GM12878 (cell line): ENCODE measurements around the gene PTPRM.

Source experiments
- ATF7 ChIP-seq: fragments of 450-650 bp; IDR thresholded peaks from 2 replicates; pipeline ENCODE4 v1.6.1; 2016; ENCODE audit warnings: low read depth, mild to moderate bottlenecking
- GABPA ChIP-seq: IDR thresholded peaks from 2 replicates; pipeline ENCODE4 v1.6.1; 2014; ENCODE audit warnings: antibody characterized with exemption, low read depth, mild to moderate bottlenecking, inconsistent platforms
- GATAD2B ChIP-seq: fragments of 450-650 bp; conservative IDR thresholded peaks from 2 replicates; pipeline ENCODE4 v1.6.1; 2017; ENCODE audit warnings: low read depth, mild to moderate bottlenecking, moderate library complexity
- NR2F1 ChIP-seq: fragments of 450-650 bp; conservative IDR thresholded peaks from 2 replicates; pipeline ENCODE4 v1.6.1; 2017; ENCODE audit warnings: mild to moderate bottlenecking
- POLR2A ChIP-seq: IDR thresholded peaks from 2 replicates; pipeline ENCODE4 v1.6.1; 2011; ENCODE audit warnings: low read depth, mild to moderate bottlenecking, low read length
- RAD21 ChIP-seq: IDR thresholded peaks from 2 replicates; pipeline ENCODE4 v1.6.1; 2011; ENCODE audit warnings: mild to moderate bottlenecking, low read depth, low read length, moderate library complexity; ENCODE audit not compliant: insufficient read depth
- RELA ChIP-seq: fragments of 450-650 bp; IDR thresholded peaks from 2 replicates; pipeline ENCODE4 v1.8.0; 2014; ENCODE audit warnings: borderline replicate concordance; ENCODE audit not compliant: partially characterized antibody
- SRF ChIP-seq, 2 experiments: IDR thresholded peaks; 2 replicates each; pipeline ENCODE4 v1.6.1; 2011; ENCODE audit warnings: low read depth in 2 of 2, low read length in 2 of 2, mild to moderate bottlenecking in 1 of 2, moderate library complexity in 1 of 2
- YY1 ChIP-seq: IDR thresholded peaks from 2 replicates; pipeline ENCODE4 v1.6.1; 2011; ENCODE audit warnings: low read depth, mild to moderate bottlenecking, low read length
- ZNF24 ChIP-seq: fragments of 450-650 bp; IDR thresholded peaks from 2 replicates; pipeline ENCODE4 v1.6.1; 2017; ENCODE audit warnings: antibody characterized with exemption, mild to moderate bottlenecking
- TF ChIP-seq, protein P1 (sequence below): fragments of 450-650 bp; IDR thresholded peaks from 2 replicates; pipeline ENCODE4 v1.6.1; 2017; ENCODE audit warnings: mild to moderate bottlenecking
- TF ChIP-seq, protein P2 (sequence below), 3 experiments: IDR thresholded peaks in 2 of 3; conservative IDR thresholded peaks in 1 of 3; 2 replicates each; pipeline ENCODE4 v1.5.1; 2011; ENCODE audit warnings: low read depth in 3 of 3, low read length in 3 of 3, mild to moderate bottlenecking in 3 of 3, control low read depth in 2 of 3, moderate library complexity in 2 of 3, inconsistent platforms in 1 of 3, mixed read lengths in 1 of 3; ENCODE audit not compliant: control insufficient read depth in 2 of 3, insufficient read depth in 1 of 3; ENCODE audit errors: extremely low read depth in 1 of 3
- TF ChIP-seq, protein P3 (sequence below): IDR thresholded peaks from 2 replicates; pipeline ENCODE4 v1.6.1; 2012; ENCODE audit warnings: low read depth, low read length, improper control_type of control experiment

DNA sequence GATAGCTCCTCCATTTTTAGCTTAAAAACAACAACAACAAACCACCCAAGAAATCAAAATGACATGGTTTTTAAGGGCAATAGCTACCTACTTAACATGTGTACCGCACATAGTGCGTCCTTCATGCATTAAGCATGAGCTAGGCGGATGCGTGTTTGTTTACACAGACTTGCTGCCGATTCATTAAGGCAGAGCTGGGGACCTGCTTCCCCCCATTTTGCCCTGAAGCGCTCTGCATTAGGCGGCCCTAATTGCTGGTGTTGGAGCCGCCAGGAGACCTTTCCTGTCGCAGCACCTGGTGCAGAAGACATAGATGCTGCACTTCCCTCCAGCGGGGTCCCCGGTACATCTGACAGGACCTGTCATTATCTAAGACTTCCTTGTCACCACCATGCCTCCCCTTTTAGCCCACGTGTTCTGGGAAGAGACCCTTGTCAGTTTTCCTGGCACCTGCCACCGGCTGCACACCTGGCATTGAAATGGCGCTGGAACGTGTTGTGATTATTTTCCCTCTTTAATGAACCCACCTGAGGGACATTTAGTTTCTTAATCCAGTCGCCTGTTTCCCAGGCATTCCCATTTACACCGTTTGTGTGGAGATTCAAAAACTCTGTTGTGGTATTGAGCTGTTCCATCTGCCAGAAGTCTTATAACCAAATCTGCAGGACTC, 781.1 kb downstream of the PTPRM start:
- TF ChIP-seq ZNF24 (no peak), GATAD2B (no peak), RAD21 (no peak), YY1 (no peak), NR2F1 (no peak), GABPA (no peak), SRF (IDR thresholded peaks at IDR 0.05; ENCODE audit: low read depth in 2 of 2, low read length in 2 of 2) (no peak), ATF7 (no peak), POLR2A (no peak), RELA (no peak)
- TF ChIP-seq, protein P1, sequence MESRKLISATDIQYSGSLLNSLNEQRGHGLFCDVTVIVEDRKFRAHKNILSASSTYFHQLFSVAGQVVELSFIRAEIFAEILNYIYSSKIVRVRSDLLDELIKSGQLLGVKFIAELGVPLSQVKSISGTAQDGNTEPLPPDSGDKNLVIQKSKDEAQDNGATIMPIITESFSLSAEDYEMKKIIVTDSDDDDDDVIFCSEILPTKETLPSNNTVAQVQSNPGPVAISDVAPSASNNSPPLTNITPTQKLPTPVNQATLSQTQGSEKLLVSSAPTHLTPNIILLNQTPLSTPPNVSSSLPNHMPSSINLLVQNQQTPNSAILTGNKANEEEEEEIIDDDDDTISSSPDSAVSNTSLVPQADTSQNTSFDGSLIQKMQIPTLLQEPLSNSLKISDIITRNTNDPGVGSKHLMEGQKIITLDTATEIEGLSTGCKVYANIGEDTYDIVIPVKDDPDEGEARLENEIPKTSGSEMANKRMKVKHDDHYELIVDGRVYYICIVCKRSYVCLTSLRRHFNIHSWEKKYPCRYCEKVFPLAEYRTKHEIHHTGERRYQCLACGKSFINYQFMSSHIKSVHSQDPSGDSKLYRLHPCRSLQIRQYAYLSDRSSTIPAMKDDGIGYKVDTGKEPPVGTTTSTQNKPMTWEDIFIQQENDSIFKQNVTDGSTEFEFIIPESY = no peak
- TF ChIP-seq, protein P2, sequence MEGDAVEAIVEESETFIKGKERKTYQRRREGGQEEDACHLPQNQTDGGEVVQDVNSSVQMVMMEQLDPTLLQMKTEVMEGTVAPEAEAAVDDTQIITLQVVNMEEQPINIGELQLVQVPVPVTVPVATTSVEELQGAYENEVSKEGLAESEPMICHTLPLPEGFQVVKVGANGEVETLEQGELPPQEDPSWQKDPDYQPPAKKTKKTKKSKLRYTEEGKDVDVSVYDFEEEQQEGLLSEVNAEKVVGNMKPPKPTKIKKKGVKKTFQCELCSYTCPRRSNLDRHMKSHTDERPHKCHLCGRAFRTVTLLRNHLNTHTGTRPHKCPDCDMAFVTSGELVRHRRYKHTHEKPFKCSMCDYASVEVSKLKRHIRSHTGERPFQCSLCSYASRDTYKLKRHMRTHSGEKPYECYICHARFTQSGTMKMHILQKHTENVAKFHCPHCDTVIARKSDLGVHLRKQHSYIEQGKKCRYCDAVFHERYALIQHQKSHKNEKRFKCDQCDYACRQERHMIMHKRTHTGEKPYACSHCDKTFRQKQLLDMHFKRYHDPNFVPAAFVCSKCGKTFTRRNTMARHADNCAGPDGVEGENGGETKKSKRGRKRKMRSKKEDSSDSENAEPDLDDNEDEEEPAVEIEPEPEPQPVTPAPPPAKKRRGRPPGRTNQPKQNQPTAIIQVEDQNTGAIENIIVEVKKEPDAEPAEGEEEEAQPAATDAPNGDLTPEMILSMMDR (IDR thresholded peaks at IDR 0.05 in 2 of 3, conservative IDR thresholded peaks at IDR 0.05 in 1 of 3; ENCODE audit: control insufficient read depth in 2 of 3, extremely low read depth in 1 of 3, insufficient read depth in 1 of 3, low read depth in 3 of 3, low read length in 3 of 3) = no peak
- TF ChIP-seq, protein P3, sequence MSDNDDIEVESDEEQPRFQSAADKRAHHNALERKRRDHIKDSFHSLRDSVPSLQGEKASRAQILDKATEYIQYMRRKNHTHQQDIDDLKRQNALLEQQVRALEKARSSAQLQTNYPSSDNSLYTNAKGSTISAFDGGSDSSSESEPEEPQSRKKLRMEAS = no peak
